H9 (cell line): ENCODE measurements around the gene LHFPL2. TPM values are rescaled to one million over a fixed set of nuclear protein-coding genes. Genes with fewer than 3 reads are reported as not detected.

Source experiments
- DNase-seq: peaks from one replicate; pipeline ENCODE4 v3.0.0-alpha.2; 2017
- H2AFZ ChIP-seq: one replicate; pipeline ENCODE4 v1.6.1; 2013; ENCODE audit warnings: mild to moderate bottlenecking, low read length, control low read depth, moderate library complexity
- H2AK5ac ChIP-seq: 2 replicates; pipeline ENCODE4 v1.6.1; 2013; ENCODE audit warnings: low read length, control low read depth, mixed read lengths; ENCODE audit not compliant: insufficient read length
- H2BK120ac ChIP-seq: one replicate; pipeline ENCODE4 v1.6.1; 2013; ENCODE audit warnings: low read depth, mild to moderate bottlenecking, low read length, control low read depth, inconsistent platforms; ENCODE audit not compliant: poor library complexity, severe bottlenecking
- H2BK12ac ChIP-seq: 2 replicates; pipeline ENCODE4 v1.6.1; 2013; ENCODE audit warnings: low read length, control low read depth, mixed read lengths, low read depth; ENCODE audit not compliant: insufficient read length
- H2BK15ac ChIP-seq: 2 replicates; pipeline ENCODE4 v1.6.1; 2013; ENCODE audit warnings: low read depth, low read length, control low read depth
- H2BK20ac ChIP-seq: one replicate; pipeline ENCODE4 v1.6.1; 2013; ENCODE audit warnings: low read depth, mild to moderate bottlenecking, low read length, control low read depth, inconsistent platforms; ENCODE audit not compliant: poor library complexity, severe bottlenecking
- H2BK5ac ChIP-seq: 2 replicates; pipeline ENCODE4 v1.6.1; 2013; ENCODE audit warnings: low read length, control low read depth, mixed read lengths; ENCODE audit not compliant: insufficient read length
- H3K14ac ChIP-seq: 2 replicates; pipeline ENCODE4 v1.6.1; 2013; ENCODE audit warnings: low read length, control low read depth; ENCODE audit not compliant: insufficient read depth
- H3K18ac ChIP-seq: 2 replicates; pipeline ENCODE4 v1.6.1; 2013; ENCODE audit warnings: low read depth, mild to moderate bottlenecking, mixed read lengths, low read length, control low read depth; ENCODE audit not compliant: insufficient read length
- H3K23ac ChIP-seq: 2 replicates; pipeline ENCODE4 v1.6.1; 2013; ENCODE audit warnings: low read length, control low read depth, mixed read lengths, low read depth; ENCODE audit not compliant: insufficient read length
- H3K23me2 ChIP-seq: 2 replicates; pipeline ENCODE4 v1.6.1; 2013; ENCODE audit warnings: low read depth, mild to moderate bottlenecking, mixed read lengths, low read length, control low read depth; ENCODE audit not compliant: insufficient read length, poor library complexity, severe bottlenecking
- H3K27ac ChIP-seq: 2 replicates; pipeline ENCODE4 v1.5.1; 2013; ENCODE audit warnings: low read length, control low read depth, mixed read lengths, low read depth; ENCODE audit not compliant: insufficient read length
- H3K27me3 ChIP-seq: 2 replicates; pipeline ENCODE4 v1.6.1; 2013; ENCODE audit warnings: low read length, control low read depth, inconsistent platforms; ENCODE audit not compliant: insufficient read depth
- H3K4ac ChIP-seq: 2 replicates; pipeline ENCODE4 v1.6.1; 2013; ENCODE audit warnings: low read depth, mild to moderate bottlenecking, control low read depth, inconsistent platforms, low read length, moderate library complexity
- H3K4me1 ChIP-seq: 2 replicates; pipeline ENCODE4 v1.6.1; 2013; ENCODE audit warnings: low read length, control low read depth, inconsistent platforms; ENCODE audit not compliant: insufficient read depth
- H3K4me2 ChIP-seq: 2 replicates; pipeline ENCODE4 v1.6.1; 2013; ENCODE audit warnings: low read length, control low read depth, mixed read lengths; ENCODE audit not compliant: insufficient read length, insufficient read depth
- H3K56ac ChIP-seq: 2 replicates; pipeline ENCODE4 v1.6.1; 2013; ENCODE audit warnings: low read depth, mild to moderate bottlenecking, mixed read lengths, low read length, control low read depth; ENCODE audit not compliant: insufficient read length
- H3K79me1 ChIP-seq: 2 replicates; pipeline ENCODE4 v1.6.1; 2013; ENCODE audit warnings: low read depth, mild to moderate bottlenecking, moderate library complexity, low read length, control low read depth, inconsistent platforms; ENCODE audit not compliant: insufficient read depth, poor library complexity, severe bottlenecking
- H3K79me2 ChIP-seq: 2 replicates; pipeline ENCODE4 v1.6.1; 2013; ENCODE audit warnings: low read length, control low read depth, inconsistent platforms; ENCODE audit not compliant: insufficient read depth
- H3K9ac ChIP-seq: 2 replicates; pipeline ENCODE4 v1.6.1; 2013; ENCODE audit warnings: low read length, control low read depth, mixed read lengths; ENCODE audit not compliant: insufficient read length; ENCODE audit errors: extremely low read depth
- H3K9me3 ChIP-seq: one replicate; pipeline ENCODE4 v1.6.1; 2013; ENCODE audit warnings: low read depth, low read length, inconsistent platforms; ENCODE audit not compliant: control insufficient read depth
- H3T11ph ChIP-seq: one replicate; pipeline ENCODE4 v1.6.1; 2013; ENCODE audit warnings: mild to moderate bottlenecking, low read length, control low read depth, inconsistent platforms
- H4K20me1 ChIP-seq: one replicate; pipeline ENCODE4 v1.6.1; 2013; ENCODE audit not compliant: control insufficient read depth, insufficient read length, insufficient read depth
- H4K5ac ChIP-seq: 2 replicates; pipeline ENCODE4 v1.6.1; 2013; ENCODE audit warnings: low read depth, mild to moderate bottlenecking, mixed read lengths, low read length, control low read depth; ENCODE audit not compliant: insufficient read length
- H4K8ac ChIP-seq: replicated peaks from 2 replicates; pipeline ENCODE4 v1.6.1; 2013; ENCODE audit warnings: low read length, control low read depth, mixed read lengths, low read depth; ENCODE audit not compliant: insufficient read length
- H4K91ac ChIP-seq: 2 replicates; pipeline ENCODE4 v1.6.1; 2013; ENCODE audit warnings: low read depth, mild to moderate bottlenecking, moderate library complexity, mixed read lengths, low read length, control low read depth; ENCODE audit not compliant: insufficient read length
- H3K27ac Mint-ChIP-seq, 3 experiments: 2 replicates in 2 of 3; 3 replicates in 1 of 3; pipeline ENCODE4 v1.8.0; 2020 to 2021; ENCODE audit warnings: mixed read lengths in 3 of 3, mild to moderate bottlenecking in 1 of 3, moderate library complexity in 1 of 3
- H3K27me3 Mint-ChIP-seq: 2 replicates; pipeline ENCODE4 v1.8.0; 2021; ENCODE audit warnings: low read depth, mild to moderate bottlenecking, moderate library complexity, mixed read lengths
- H3K36me3 Mint-ChIP-seq, 3 experiments: 2 replicates in 2 of 3; 3 replicates in 1 of 3; pipeline ENCODE4 v1.8.0; 2020 to 2021; ENCODE audit warnings: low read depth in 3 of 3, mixed read lengths in 3 of 3; ENCODE audit not compliant: insufficient read depth in 1 of 3
- H3K4me1 Mint-ChIP-seq, 2 experiments: 2 replicates each; pipeline ENCODE4 v1.8.0; 2020; ENCODE audit warnings: mixed read lengths in 2 of 2
- H3K4me3 Mint-ChIP-seq, 2 experiments: 2 replicates in 1 of 2; 3 replicates in 1 of 2; pipeline ENCODE4 v1.8.0; 2020 to 2021; ENCODE audit warnings: mild to moderate bottlenecking in 2 of 2, mixed read lengths in 2 of 2, moderate library complexity in 1 of 2
- H3K9me3 Mint-ChIP-seq, 2 experiments: 2 replicates in 1 of 2; 3 replicates in 1 of 2; pipeline ENCODE4 v1.8.0; 2020; ENCODE audit warnings: mild to moderate bottlenecking in 2 of 2, mixed read lengths in 2 of 2, moderate library complexity in 1 of 2
- total RNA-seq: library from RNA; stranded (reverse); gene quantifications from 2 replicates; pipeline ENCODE4 v1.2.1, GENCODE V29; 2021
- TF ChIP-seq, protein P1 (sequence below): fragments of 200-600 bp; sonication (generic); conservative IDR thresholded peaks from 3 replicates; pipeline ENCODE4 v1.8.0; 2021; ENCODE audit warnings: antibody characterized with exemption, mild to moderate bottlenecking

Gene LHFPL2
- total RNA-seq, 1 experiment from 2014 or later = 26.3 TPM

DNA sequence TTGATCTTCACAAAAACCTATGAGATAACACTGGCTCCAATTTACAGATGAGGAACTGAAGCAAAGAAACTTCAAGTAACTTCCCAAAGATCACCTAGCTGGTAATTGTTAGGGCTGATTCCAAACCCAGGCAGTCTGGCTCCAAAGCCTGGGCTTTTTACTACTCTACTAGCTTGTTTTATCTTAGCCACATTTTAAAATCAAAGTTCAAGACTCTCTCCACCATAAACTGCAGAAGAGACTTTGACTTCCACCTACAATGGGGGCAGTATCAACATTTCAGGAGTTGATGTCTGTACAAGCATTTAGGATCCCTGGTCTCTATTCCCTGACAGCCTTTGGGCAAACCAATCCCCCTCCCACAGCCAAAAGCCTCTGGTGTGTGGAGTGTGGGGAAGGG lies 33.8 kb downstream of the LHFPL2 start:
- peaks cover 24 to 33% of the 10 kb centered on the region in 2 experiments for H3K4me1 Mint-ChIP-seq
- Histone ChIP-seq H3K27me3 (no peaks in the 10 kb centered on the region), H3K23me2 (no peaks in the 10 kb centered on the region), H4K8ac (no peak overlapping the region), H4K91ac (no peak overlapping the region), H3K56ac (no peak overlapping the region), H3K18ac (no peak overlapping the region), H2BK12ac (no peak overlapping the region), H2BK120ac (no peak overlapping the region), H2BK5ac (no peak overlapping the region), H3K27ac (no peak overlapping the region), H3K9me3 (no peaks in the 10 kb centered on the region), H2AFZ (no peak overlapping the region), H3K4me2 (no peak overlapping the region), H2AK5ac (no peak overlapping the region), H4K5ac (no peak overlapping the region), H3K4me1 (peaks cover 8% of the 10 kb centered on the region; the same call in 1 of the 2 replicates), H2BK20ac (no peak overlapping the region), H3T11ph (no peak overlapping the region), H4K20me1 (no peaks in the 10 kb centered on the region), H3K79me2 (no peaks in the 10 kb centered on the region), H3K23ac (no peak overlapping the region), H3K4ac (no peak overlapping the region), H3K79me1 (no peaks in the 10 kb centered on the region), H3K9ac (no peak overlapping the region), H2BK15ac (no peak overlapping the region), H3K14ac (no peak overlapping the region)
- DNase-seq = no peak
- TF ChIP-seq, protein P1, sequence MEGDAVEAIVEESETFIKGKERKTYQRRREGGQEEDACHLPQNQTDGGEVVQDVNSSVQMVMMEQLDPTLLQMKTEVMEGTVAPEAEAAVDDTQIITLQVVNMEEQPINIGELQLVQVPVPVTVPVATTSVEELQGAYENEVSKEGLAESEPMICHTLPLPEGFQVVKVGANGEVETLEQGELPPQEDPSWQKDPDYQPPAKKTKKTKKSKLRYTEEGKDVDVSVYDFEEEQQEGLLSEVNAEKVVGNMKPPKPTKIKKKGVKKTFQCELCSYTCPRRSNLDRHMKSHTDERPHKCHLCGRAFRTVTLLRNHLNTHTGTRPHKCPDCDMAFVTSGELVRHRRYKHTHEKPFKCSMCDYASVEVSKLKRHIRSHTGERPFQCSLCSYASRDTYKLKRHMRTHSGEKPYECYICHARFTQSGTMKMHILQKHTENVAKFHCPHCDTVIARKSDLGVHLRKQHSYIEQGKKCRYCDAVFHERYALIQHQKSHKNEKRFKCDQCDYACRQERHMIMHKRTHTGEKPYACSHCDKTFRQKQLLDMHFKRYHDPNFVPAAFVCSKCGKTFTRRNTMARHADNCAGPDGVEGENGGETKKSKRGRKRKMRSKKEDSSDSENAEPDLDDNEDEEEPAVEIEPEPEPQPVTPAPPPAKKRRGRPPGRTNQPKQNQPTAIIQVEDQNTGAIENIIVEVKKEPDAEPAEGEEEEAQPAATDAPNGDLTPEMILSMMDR = no peak
- H3K4me3 Mint-ChIP-seq = no peak overlapping the region
- H3K36me3 Mint-ChIP-seq = peaks cover 26 to 35% (median 30%) of the 10 kb centered on the region in 3 experiments
- H3K27me3 Mint-ChIP-seq = no peaks in the 10 kb centered on the region
- no peak overlapping the region for H3K27ac Mint-ChIP-seq
- no peaks in the 10 kb centered on the region for H3K9me3 Mint-ChIP-seq
